ENCODE measurements around the gene DBP.

The DBP gene

DNA sequence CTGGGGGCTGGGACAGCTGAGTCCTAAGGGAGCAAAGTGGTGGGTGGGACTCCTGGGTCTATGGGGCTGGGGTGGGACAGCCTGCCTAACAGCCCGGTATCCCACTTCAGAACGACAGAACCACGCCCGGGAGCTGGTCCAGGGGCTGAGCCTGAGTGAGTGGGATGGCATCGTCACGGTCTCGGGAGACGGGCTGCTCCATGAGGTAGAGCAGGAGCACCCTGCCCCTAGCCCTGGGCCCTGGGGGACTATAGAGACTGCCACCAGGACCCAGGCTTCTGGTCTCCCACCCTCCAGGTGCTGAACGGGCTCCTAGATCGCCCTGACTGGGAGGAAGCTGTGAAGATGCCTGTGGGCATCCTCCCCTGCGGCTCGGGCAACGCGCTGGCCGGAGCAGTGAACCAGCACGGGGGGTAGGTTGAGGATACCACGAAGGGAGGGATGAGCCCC is 9.3 kb downstream of the DBP start:
- DNase-seq, result no peak

DNA sequence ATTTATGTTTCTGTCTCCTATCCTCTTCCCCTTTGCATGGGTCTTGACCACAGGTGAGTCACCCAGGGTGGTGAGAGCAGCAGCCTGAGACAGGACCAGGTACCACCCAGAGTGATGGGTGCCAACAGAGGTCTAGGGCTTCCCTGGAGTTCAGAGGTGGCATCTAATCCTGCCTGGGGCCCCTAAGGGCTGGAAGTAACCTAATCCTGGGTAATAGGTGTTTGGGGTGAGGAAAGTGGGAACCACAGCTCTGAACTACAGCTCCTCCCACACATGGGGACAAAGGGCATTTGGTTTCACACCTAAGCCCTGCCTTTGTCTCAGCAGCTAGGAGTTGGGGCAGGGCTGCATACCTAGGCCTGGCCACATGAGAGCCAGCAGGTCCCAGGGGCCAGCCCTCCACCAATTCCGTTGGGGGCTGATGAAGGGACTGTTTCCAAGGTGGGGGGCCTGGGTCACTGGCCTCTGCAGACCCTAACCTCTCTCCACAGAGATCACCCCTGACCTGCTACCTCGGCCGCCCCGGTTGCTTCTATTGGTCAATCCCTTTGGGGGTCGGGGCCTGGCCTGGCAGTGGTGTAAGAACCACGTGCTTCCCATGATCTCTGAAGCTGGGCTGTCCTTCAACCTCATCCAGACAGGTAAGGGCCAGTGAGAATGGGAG is 9.8 kb downstream of the DBP start:
- DNase-seq, result no peak

DNA sequence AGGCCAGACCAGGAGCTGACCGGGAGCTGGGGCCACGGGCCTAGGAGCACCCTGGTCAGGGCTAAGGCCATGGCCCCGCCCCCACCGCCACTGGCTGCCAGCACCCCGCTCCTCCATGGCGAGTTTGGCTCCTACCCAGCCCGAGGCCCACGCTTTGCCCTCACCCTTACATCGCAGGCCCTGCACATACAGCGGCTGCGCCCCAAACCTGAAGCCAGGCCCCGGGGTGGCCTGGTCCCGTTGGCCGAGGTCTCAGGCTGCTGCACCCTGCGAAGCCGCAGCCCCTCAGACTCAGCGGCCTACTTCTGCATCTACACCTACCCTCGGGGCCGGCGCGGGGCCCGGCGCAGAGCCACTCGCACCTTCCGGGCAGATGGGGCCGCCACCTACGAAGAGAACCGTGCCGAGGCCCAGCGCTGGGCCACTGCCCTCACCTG is 11.3 kb downstream of the DBP start:
- DNase-seq, result no peak

DNA sequence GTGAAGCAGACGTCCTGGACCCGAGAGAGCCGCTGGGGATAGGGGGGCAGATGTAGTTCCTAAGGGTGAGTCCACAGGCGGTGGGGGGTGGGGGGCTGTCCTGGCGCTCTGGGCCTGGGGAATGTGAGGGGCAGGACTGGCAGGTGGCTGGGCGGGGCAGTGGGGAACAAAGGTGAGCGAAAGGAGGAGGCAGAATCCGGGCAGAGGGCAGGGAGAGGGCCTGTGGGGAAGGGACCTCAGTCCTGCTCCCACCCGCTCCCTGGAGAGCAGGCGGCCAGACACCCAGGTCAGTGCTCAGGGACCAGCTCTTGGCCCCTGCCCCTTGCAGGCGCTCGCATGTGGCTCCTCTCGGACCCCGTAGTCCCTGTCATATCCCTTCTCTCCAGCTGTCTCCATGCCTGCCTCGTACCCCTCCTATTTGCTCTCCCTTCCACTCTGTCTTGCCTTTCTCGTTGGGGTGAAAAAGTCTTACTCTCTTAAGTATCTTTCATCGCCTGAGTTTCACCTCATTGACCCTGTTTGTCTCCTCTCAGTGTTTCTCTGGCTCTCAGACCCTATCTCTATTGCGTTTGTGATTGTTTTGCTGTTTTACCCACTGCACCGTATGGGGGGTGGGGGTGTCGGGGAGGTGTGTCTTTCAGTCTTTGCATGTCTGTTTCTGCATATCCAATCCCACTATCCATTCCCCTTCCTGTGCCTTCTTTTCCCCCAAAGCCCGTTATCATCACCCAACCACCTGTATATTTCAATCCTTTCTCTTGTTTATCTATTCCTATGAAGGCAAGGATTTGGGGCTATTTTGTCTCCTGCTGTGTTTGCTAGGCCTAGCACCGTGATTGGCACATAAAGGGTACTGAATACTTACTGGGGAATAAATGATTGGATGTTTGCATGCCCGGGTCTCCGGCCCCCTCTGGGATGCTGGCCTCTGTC is 12.1 kb downstream of the DBP start:
- no peak for DNase-seq

DNA sequence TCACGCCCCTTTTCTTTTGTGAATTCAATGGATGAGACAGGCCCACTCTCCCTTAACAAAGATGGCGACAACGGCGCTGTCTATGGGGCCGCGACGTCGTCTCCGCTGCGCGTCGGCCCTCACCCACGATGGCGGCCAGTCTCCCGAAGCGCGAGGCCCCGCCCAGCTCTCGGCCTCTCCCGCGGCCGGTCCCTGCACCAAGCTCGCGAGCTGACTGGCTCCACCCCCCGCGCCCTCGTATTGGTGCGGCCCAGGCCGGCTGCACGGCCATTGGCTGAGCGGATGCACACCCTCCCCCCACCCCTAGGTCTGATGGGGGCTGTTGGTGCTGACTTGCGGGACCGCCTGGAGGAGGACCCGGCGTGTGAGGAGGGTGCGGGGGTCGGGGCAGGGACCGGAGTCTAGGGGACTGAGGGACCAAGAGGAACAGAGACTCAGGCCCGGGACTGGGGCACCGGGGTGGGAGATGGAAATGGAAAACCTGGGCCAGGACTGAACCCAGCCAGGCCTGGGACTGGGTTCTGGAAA is 13.0 kb downstream of the DBP start:
- peak; percentile 88 for DNase-seq

DNA sequence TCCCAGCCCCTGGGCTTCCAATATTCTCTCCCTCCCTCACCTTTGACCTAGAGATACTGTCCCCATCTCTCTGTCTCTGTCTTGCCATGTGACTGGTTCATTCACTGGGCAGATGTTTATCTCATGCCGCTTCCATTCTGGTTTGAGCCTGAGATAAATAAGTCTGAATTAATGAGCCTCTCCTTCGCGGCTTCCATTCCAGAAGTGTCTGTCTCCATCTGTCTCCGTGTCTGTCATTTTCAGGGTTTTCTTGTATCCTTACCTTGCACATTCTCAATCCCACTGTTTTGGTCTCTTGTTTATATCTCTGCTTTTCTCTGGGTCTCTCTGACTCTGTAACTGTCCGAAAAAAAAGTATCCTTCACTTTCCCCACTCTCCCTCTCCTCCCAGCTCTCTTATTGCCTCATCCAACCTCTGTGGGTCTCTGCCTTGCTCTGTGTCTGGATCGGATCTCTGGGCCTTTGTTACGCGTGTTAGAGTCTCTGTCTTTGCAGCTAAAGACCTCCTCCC is 13.6 kb downstream of the DBP start:
- no peak for DNase-seq

DNA sequence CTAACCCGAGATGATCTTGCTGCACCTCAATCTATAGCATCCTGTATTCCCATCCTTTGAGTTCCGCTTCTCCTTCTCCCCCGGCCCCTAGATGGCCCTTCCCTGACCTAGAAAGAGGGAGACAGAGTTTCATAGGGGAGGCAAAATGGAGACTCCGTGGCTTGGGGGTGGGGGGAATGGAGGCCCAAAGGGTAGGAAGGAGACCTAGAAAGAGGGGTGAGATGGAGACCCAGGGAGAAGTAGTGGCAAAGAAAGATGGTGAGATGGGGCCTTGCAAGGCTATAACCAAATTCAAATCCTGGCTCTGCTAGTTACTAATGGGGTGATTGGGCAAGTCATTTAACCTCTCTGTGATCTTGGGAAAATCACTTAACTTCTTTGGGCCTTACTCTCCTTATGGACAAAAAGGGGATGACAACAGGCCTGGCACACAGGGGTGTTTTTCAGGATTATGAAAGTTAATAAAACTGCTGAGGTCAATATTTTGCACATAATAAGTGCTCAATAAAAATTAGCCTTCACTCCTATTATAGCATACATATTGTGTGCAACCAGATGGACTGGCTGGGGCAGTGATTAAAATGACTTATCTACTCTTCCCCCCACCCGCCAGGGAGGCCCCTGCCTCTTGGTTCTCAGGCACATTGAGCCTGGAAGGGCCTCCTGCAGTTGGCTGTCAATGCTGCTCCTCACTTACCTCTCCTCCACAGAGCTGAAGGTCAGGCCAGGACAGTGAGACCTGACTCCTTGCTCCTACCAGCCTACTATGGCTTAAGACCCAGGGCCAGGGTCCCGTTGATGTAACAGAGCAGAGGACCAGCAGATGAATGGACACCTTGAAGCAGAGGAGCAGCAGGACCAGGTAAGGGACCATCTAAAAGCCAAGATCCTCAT is 17.2 kb downstream of the DBP start:
- peak; percentile 12 for DNase-seq

DNA sequence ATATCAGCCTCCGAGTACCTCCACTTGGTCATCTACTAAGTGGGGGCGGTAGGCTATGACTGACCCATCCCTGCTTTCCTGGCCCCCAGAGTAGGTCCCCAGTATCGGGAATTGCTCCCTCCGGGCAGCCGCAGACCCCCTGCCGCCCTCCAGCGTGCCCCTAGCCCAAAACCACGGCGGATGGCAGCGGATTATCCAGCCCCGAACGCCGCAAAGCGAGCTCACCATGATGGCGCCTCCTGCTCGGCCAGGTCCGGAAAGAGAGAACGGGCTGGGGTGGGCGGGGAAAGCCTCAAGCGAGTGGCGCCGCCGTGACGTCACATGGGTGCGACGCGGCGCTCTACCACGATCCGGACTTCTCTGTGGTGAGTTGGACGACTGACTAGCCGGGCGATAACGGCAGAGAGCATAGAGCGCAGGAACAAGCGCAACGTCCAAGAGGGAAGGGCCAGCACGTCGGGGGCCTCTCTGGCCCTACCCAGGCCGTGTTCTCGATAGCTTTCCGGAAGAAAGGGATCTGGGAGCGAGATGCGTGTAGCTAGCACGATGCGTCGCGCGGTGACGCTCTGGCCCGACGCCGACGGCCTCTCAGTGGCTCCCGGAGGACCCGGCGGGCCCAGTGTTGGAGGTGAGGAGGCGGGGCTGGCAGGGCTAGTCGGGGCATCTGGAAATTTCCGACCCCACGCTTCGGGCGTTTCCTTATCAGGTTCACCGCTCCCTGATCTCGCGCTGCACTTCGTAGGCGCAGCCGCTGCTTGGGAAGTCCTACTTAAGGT is 18.1 kb downstream of the DBP start, which contains the start of the genes RPL18 and SPHK2:
RPL18 (minus strand) TSS at position 263 of the 776 bp plus-strand sequence; CDS start at position 228, 35 bp downstream.
SPHK2 (plus strand) TSS at position 591 of the 776 bp plus-strand sequence. CDS start 1,009 bp downstream, outside the sequence.
- peak; percentile 93 for DNase-seq

DNA sequence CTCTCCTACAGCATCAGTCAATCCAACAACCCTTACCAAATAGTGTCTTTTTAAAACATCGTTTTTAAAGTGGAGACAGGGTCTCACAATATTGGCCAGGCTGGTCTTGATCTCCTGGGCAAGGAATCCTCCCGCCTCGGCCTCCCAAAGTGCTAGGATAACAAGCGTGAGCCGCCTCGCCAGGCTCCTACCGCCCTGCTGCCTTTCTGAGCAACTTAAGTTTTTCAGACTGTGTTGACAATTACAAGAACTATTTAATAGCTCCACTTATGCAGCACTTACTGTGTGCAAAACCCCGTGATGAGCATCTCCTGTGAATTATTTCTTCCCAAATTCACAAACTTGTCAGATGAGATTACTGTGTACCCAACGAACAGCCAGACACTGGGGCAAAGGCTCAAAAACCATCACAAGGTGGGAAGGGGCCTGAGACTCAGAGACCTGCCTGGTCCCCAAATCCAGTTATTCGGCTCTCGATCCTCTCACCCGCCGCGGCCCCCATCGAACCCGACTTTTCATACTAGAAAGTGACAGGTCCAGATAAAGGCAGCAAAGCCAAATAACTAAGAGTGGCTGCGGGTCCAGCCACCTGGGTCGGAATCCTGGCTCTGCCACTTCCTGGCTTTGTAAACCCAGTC is 18.8 kb downstream of the DBP start:
- DNase-seq, result peak; percentile 24

DNA sequence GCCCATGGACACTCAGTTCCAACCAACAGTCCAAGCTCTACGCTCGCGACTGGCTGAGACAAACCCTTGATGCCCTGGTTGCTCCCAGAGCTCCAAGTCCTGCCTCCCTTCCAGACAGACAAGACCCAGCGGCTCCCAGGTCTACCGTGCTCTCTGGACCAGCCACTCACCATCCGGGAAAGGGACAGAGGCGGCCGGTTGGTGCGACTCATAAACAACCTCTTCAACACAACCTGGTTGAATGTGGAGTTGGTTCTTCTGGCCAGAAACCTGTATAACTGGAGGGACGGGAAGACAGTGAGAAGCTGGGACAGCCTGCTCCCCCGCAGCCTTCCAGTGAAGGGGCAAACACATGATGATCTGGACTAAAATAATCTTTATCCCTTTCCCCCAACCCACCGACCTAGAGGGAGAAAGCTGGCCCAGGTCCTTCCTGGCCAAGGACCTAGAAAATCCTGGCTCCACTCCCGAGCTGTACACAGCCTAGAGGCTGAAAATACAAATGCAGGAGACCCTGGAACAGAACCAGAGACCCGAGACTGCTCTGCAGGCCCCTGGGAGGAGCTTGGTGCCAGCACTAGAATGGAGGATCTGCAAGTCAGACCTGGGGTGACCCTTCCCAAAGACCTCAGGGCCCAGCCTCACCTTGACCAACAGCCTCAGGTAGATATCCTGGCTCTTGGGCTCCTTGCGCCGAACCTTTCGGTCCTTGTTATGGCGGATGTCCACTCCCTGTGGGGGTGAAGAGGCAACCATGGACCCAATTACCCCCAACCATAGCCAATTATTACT is 19.8 kb downstream of the DBP start:
- no peak for DNase-seq

DNA sequence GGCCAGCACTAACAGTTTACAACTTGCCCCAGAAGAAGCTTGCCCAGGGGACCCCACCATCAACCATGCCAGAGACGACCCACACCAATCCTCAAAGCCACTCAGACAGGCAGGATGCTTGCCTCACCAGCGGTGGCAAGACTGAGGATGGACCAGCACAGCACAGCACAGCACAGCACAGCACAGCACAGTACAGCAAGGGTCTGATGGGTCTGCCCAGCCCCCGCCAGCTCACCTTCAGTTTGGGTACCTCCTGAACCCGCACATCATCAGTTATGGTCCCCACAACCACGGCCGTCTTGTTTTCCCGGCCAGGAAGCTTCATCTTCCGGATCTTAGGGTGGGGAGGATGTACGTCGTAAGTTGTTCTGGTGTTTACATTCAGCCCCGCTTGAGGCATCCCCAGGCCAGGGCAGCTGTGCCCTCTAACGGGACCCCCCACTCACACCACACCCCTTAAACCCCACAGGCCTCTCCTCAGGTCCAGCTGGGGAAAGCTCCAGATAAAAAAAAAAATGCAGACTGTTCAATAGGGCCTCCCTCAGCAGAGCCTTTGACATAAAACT is 20.6 kb downstream of the DBP start:
- no peak for DNase-seq

DNA sequence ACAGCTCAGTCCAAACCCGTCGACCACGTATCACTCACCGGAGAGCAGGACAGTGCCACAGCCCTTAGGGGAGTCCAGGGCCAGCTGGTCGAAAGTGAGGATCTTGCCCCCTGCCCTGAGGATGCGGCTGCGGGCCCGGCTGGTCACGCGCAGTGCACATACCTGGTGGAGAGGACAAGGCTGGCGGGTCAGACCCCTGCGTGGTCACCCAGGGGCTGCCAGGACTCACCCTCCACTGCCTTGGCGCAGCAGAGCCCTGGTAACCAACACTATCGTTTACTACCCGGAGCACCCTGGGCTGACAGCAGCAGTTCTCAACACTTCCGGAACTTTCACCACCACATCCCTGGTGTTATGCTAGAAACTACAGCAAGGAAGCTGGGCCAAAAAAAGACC is 21.1 kb downstream of the DBP start:
- no peak for DNase-seq

DNA sequence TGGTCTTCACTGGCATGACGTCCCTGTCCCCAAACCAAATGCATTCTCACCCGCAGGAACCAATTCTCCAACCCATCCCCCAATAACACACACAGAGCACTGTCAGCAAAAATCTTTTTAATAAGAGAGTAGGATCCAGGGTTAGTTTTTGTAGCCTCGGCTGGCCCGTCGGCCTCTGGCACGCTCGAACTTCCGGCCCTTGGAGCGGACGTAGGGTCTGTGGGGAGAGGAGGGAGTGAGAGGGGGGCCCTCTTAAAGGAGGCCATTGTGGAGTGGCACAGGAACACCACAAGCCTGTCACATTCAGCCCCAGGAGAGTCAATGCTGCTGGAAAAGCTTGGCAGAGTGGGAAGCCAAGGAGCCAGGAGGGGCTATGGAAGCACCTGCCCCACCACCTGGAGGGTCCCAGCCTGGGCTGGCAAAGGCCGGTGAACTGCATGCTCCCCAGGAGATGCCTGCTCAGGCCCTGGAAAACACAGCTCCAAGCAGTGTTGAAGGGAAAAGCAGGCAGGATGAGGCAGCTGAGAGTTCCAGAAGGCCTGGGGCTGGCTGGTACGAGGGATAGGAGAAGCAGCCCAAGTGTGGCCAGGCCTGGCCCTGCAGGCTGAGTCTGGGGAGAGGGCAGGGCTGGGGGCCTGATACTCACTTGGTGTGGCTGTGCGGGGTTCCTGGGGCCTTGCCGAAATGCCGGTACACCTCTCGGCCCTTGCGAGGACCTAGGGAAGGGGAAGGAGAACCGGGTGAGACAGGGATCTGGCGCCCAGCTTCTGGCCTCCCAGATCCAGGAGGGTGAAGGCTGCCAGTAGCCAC is 21.7 kb downstream of the DBP start:
- DNase-seq, result no peak

DNA sequence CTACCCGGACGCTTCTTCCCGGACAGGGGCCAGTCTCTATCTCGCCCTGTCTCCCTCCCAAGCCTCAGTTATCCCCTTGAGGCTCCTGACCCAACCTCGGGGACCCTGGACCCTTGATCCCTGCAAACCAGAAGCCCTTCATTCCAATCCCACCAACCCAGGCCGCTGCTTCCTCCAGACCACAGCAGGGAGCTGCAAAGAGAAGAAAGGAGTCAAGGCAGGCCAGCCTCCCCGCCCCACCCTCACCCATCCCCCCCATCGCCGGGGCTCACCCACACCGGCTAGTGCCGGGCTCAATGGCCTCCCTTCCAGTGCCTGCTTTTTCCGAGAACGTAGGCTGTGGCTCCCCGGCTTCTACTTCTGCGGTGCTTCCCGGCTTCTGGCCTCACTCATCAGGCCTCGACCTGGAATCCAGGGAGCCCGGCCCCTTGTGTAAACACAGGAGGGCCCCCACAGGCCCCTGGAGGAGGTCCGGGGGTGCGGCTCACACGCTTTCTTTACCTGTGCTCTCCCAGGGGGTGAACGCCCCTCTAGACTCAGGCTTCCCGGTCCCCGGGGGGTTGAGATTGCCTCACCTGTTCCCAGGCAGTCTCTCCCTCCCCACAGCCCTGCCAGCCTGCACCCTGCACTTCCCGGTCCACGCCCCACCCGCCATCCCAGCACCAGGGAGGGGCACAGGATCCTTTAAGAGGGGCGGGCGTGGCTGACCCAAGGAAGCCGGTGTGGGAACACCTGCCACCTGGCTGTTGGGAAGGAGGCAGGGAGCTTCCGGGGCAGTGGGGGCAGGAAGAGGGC is 22.5 kb downstream of the DBP start, which contains the start of gene FAM83E:
FAM83E (minus strand) TSS at position 641 of the 795 bp plus-strand sequence. CDS start 1,704 bp downstream, outside the sequence.
- DNase-seq, result no peak

DNA sequence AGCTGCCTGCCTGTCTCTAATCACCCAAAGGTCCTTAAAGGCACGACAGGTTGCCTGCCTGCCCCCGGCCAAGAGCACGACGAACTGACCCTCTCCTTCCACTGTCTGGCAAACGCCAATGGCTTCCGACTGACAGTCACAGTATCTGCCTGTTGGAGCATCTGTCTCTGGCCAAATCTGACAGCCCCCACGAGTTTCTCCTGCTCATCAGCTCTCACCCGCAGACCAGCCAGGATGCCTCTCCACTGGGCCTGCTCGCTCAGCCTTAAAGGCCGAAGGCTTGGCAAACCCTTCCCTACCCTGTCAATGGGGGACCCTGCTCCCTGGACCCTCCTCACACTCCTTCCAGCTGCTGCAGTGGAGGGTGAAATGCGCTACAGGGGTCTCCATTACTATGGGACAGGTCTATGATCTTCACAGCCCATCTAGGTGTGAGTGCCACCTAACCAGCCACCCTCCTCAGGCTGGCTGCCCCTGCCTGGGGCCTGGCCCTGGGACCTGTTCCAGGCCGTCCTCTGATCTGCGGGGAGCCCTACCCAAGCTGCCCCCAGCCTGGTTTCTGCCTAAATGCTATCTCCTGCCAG is 23.2 kb downstream of the DBP start:
- no peak for DNase-seq

DNA sequence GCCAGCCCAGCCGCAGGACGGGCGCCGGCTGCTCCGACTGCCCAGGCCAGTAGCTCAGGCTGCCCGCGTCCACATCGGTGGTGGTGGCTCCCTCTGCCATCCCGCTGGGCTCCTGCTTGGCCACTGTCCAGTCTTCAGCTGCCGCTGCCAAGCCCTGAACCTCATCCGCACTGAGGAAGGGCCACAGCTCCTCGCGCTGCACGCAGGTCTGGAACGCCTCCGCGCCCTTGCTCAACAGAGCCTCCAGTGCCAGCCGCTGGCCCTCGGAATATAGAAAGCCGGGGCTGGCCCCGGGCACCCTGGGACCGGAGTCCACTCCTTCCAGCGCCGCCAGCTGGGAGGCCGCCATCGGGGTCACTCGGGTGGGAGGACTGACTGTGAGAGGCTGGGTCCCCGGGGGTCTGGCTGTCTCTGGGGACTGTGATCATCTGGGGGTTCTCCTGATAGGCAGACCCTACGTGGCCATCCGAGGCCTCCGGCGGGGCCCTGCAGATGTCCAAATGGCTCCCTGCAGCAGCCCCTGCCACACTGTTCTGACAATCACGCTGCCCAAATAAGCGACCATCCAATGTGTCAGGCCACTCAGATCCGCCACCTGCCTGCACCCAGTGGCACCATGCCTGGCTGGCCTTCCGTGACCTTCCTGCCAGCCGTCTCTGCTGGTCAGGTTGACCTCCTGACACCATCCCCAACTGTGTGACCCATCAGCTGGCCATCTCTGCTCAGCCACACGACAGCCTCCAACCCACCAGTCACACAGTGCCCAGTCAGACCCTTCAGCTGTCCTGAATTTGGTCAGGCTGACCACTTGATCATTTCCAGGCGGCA is 23.9 kb downstream of the DBP start:
- no peak for DNase-seq

Data from right kidney (tissue), 1 donor.